ENCODE measurements around the gene OSCAR. TPM values are rescaled to one million over a fixed set of nuclear protein-coding genes. Genes with fewer than 3 reads are reported as not detected.

The OSCAR gene
- total and polyA plus RNA-seq, 4 donors: 4.4 to 77.4 (median 49.4) TPM

DNA sequence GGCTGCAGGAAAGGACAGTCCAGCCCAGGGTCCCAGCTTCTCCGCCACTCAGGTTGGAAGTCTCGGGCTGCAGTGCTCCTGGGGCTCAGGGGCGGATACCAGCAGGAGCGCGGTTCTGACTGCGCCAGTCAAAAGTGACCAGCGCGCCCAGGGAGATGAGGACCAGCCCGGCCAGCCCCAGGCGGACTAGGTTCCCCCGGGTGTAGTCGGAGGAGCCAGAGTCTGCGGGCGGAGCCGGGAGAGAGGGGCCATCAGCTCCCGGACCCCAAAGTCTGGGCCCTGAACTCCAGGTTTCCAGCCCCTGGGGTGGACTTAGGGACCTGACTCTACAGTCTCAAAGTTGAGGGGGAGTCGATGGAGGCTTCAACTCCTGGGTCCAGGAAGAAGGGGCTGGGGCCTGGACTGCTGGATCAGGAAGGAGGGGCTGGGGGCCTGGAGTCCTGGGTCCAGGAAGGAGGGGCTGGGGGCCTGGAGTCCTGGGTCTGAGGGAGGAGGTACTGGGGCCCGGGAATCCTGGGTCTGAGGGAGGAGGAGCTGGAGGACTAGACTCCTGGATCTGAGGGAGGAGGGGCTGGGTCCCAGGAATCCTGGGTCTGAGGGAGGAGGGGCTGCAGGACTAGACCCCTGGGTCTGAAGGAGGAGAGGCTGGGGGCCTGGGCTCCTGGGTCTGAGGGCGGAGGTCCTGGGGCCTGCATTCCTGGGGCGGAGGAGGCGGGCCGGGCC lies 5.3 kb downstream of the OSCAR start:
- no peak overlapping the region for H3K4me3 ChIP-seq
- DNase-seq (no peak), ATAC-seq (ENCODE audit: insufficient read depth, low FRiP score) (no peak)
- peaks cover 0 to 7% (median 0%) of the 10 kb centered on the region in 5 donors for H3K4me1 ChIP-seq (ENCODE audit: control insufficient read depth in 5 of 5, insufficient read depth in 5 of 5, low read length in 5 of 5)
- no peak overlapping the region for H3K27ac ChIP-seq (ENCODE audit: low read depth in 1 of 2, low read length in 1 of 2)
- H3K9ac ChIP-seq (ENCODE audit: insufficient read depth in 1 of 2, low read length in 2 of 2): no peak overlapping the region
- H3K27me3 ChIP-seq (ENCODE audit: control insufficient read depth in 3 of 3, insufficient read depth in 3 of 3, low read length in 2 of 3): peaks cover 3 to 32% (median 7%) of the 10 kb centered on the region in 3 donors
- H3K9me3 ChIP-seq (ENCODE audit: control insufficient read depth in 4 of 4, insufficient read depth in 3 of 4, low read length in 3 of 4): no peaks in the 10 kb centered on the region
- no peaks in the 10 kb centered on the region for H3K36me3 ChIP-seq (ENCODE audit: control insufficient read depth in 4 of 4, insufficient read depth in 4 of 4, low read length in 4 of 4)
- 73 to 78% methylated on average over 20 to 22 of the region's 22 CpGs for whole genome bisulfite sequencing, 2 donors
- TF ChIP-seq, protein P1, sequence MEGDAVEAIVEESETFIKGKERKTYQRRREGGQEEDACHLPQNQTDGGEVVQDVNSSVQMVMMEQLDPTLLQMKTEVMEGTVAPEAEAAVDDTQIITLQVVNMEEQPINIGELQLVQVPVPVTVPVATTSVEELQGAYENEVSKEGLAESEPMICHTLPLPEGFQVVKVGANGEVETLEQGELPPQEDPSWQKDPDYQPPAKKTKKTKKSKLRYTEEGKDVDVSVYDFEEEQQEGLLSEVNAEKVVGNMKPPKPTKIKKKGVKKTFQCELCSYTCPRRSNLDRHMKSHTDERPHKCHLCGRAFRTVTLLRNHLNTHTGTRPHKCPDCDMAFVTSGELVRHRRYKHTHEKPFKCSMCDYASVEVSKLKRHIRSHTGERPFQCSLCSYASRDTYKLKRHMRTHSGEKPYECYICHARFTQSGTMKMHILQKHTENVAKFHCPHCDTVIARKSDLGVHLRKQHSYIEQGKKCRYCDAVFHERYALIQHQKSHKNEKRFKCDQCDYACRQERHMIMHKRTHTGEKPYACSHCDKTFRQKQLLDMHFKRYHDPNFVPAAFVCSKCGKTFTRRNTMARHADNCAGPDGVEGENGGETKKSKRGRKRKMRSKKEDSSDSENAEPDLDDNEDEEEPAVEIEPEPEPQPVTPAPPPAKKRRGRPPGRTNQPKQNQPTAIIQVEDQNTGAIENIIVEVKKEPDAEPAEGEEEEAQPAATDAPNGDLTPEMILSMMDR (IDR thresholded peaks at IDR 0.05; ENCODE audit: control extremely low read depth, extremely low read depth): no peak

DNA sequence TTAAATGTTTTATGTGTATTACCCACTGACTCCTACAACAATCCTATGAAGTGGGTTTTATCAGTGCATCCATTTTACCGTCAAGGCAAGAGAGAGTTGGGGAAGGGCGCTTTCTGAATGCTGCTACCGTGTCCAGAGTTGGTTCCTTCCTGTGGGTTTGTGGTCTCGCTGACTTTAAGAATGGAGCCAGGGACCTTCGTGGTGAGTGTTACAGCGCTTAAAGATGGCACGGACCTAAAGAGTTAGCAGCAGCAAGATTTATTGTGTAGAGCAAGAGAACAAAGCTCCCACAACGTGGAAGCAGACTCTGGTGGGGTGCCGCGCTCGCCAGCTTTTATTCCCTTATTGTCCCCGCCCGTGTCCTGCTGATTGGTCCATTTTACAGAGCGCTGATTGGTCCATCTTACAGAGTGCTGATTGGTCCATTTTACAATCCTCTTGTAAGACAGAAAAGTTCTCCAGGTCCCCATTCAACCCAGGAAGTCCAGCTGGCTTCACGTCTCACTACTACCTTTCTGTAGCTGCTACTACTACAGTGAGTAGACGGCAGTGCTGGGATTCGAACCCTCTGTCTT lies 6.1 kb downstream of the OSCAR start:
- H3K27ac ChIP-seq (ENCODE audit: low read depth in 1 of 2, low read length in 1 of 2): no peak overlapping the region
- no peak overlapping the region for H3K9ac ChIP-seq (ENCODE audit: insufficient read depth in 1 of 2, low read length in 2 of 2)
- ATAC-seq (ENCODE audit: insufficient read depth, low FRiP score) (no peak), DNase-seq (no peak)
- H3K9me3 ChIP-seq (ENCODE audit: control insufficient read depth in 4 of 4, insufficient read depth in 3 of 4, low read length in 3 of 4): no peaks in the 10 kb centered on the region
- no peak overlapping the region for H3K4me3 ChIP-seq
- peaks cover 3 to 32% (median 7%) of the 10 kb centered on the region in 3 donors for H3K27me3 ChIP-seq (ENCODE audit: control insufficient read depth in 3 of 3, insufficient read depth in 3 of 3, low read length in 2 of 3)
- peaks cover 0 to 7% (median 0%) of the 10 kb centered on the region in 5 donors for H3K4me1 ChIP-seq (ENCODE audit: control insufficient read depth in 5 of 5, insufficient read depth in 5 of 5, low read length in 5 of 5)
- 57 to 71% methylated on average over 17 of the region's 17 CpGs for WGBS, 2 donors
- TF ChIP-seq, protein P1 (IDR thresholded peaks at IDR 0.05; ENCODE audit: control extremely low read depth, extremely low read depth): no peak
- H3K36me3 ChIP-seq (ENCODE audit: control insufficient read depth in 4 of 4, insufficient read depth in 4 of 4, low read length in 4 of 4): no peaks in the 10 kb centered on the region

DNA sequence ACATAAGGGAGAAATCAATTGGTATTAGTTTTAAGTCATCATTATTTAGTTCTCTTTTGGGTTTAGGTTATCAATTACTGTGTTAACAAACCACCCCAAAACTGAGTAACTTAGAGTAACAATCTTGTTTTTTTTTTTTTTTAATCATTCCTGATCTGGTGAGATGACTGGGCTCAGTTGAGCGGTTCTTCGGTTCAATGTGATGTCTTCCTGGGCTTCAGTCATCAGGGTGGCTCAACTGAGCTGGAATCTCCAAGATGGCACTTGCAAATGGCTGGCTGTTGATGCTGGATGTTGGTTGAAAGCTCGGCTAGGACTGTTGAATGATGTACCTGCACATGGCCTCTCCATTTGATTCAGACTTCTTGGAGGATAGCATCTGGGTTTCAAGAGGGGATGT lies 16.2 kb downstream of the OSCAR start:
- no peaks in the 10 kb centered on the region for H3K27me3 ChIP-seq (ENCODE audit: control insufficient read depth in 3 of 3, insufficient read depth in 3 of 3, low read length in 2 of 3)
- no peak overlapping the region for H3K4me3 ChIP-seq
- TF ChIP-seq, protein P1 (IDR thresholded peaks at IDR 0.05; ENCODE audit: control extremely low read depth, extremely low read depth): no peak
- DNase-seq: no peak
- peaks cover 0 to 14% (median 4%) of the 10 kb centered on the region in 4 donors for H3K9me3 ChIP-seq (ENCODE audit: control insufficient read depth in 4 of 4, insufficient read depth in 3 of 4, low read length in 3 of 4)
- ATAC-seq (ENCODE audit: insufficient read depth, low FRiP score): no peak
- H3K36me3 ChIP-seq (ENCODE audit: control insufficient read depth in 4 of 4, insufficient read depth in 4 of 4, low read length in 4 of 4): no peaks in the 10 kb centered on the region
- no peak overlapping the region for H3K27ac ChIP-seq (ENCODE audit: low read depth in 1 of 2, low read length in 1 of 2)
- 80 to 89% methylated on average over 3 of the region's 3 CpGs for WGBS, 2 donors
- H3K9ac ChIP-seq (ENCODE audit: insufficient read depth in 1 of 2, low read length in 2 of 2): no peak overlapping the region
- no peaks in the 10 kb centered on the region for H3K4me1 ChIP-seq (ENCODE audit: control insufficient read depth in 5 of 5, insufficient read depth in 5 of 5, low read length in 5 of 5)
